Neuron (in vitro differentiated cells): ENCODE data around the gene ANXA4.

Source experiments
- H2AFZ ChIP-seq: one replicate; pipeline ENCODE4 v1.6.1; 2013; ENCODE audit warnings: low read depth, mild to moderate bottlenecking, inconsistent platforms, low read length, moderate library complexity
- H3K27me3 ChIP-seq: one replicate; pipeline ENCODE4 v1.6.1; 2013; ENCODE audit warnings: low read length; ENCODE audit not compliant: insufficient read depth
- H3K36me3 ChIP-seq: one replicate; pipeline ENCODE4 v1.6.1; 2013; ENCODE audit warnings: low read length; ENCODE audit not compliant: insufficient read depth
- H3K4me1 ChIP-seq: one replicate; pipeline ENCODE4 v1.6.1; 2013; ENCODE audit warnings: low read length; ENCODE audit not compliant: insufficient read depth
- H3K4me3 ChIP-seq: 2 replicates; pipeline ENCODE4 v1.5.1; 2013; ENCODE audit warnings: mild to moderate bottlenecking, low read length, moderate library complexity
- H3K9me3 ChIP-seq: one replicate; pipeline ENCODE4 v1.6.1; 2013; ENCODE audit warnings: low read length

The ANXA4 gene

GRCh38 chr2:69846182-69847067, 104.5 kb downstream of the ANXA4 start:
- H3K4me3 ChIP-seq, result no peak overlapping the region
- no peaks in the 10 kb centered on the region for H3K9me3 ChIP-seq
- H3K27me3 ChIP-seq, result no peaks in the 10 kb centered on the region
- H2AFZ ChIP-seq, result no peak overlapping the region
- H3K36me3 ChIP-seq, result peaks cover 60% of the 10 kb centered on the region
- no peaks in the 10 kb centered on the region for H3K4me1 ChIP-seq

DNA sequence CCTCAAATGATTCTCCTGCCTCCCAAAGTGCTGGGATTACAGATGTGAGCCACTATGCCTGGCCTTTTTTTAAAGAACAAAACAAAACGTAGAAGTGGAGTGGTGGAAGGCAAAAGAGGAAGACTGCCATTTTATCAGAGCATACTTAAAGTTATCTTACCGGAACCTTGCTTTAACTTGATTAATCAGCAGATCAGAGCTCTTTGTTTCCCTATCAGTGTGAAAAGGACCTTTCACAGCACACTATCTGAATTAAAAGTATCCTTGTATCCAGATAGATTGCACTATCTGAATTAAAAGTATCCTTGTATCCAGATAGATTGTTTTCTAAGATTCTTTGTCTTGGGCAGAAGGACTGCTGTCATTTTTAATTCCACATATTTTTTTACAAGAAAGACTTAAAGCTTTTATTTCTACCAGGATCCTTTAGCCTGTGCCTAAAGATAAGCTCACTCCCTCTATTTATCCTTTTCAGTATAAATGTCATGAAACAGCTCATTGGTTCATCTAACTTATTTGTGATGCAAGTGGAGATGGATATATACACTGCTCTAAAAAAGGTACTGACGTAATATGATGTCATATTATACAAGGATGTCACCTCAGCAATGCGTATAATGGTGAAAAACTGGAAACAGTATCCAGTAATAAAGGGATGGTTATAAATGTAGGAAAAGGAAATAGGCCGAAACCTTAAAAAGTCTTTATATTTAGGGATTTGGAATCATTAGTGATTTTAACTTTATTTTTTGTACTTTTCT, 105.3 kb downstream of the ANXA4 start:
- Histone ChIP-seq H3K27me3 (no peaks in the 10 kb centered on the region), H3K4me3 (no peak overlapping the region), H3K4me1 (no peaks in the 10 kb centered on the region), H2AFZ (no peak overlapping the region), H3K36me3 (peaks cover 56% of the 10 kb centered on the region), H3K9me3 (no peaks in the 10 kb centered on the region)

DNA sequence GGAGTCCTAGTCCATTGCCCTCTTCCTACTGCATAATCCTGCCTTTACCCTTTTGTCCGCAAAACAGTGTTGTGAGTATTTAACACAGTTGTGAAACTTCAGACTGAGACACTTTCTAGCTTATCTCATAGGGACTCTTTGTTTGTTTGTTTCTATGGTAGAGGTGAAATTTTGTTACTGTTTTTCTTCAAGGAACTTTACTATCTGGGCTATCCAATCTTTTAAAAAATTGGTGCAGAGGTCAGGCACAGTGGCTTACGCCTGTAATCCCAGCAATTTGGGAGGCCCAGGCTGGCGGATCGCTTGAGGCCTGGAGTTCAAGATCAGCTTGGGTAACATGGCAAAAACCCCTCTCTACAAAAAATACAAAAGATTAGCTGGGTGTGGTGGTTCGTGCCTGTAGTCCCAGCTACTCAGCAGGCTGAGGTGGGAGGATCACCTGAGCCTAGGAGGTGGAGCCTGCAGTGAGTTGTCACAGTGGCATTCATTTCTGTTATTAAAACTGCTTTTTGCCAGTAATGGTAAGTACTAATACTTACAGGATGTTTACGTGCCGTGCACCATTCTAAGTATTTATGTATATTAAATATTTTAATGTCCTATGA, 106.4 kb downstream of the ANXA4 start:
- Histone ChIP-seq H2AFZ (no peak overlapping the region), H3K4me3 (no peak overlapping the region)

DNA sequence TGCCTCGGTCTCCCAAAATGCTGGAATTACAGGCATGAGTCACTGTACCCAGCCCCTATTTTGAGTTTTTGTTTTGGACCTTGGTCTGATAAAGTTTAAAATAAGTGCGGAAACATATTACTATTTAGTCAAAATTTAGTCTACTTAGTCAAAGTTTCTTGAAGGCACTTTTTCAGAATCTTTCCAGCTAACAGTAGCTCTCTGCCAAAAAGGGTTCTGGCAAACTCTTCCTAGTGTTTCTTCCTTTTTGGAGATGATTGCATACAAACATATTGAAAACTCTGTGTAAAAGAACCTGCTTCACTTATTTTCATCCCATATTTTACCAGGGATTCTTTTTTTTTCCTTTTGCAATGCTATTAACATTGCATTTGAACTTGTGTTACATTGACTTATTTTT, 116.3 kb downstream of the ANXA4 start:
- H3K9me3 ChIP-seq, result no peaks in the 10 kb centered on the region
- no peak overlapping the region for H3K4me3 ChIP-seq
- H3K27me3 ChIP-seq, result no peaks in the 10 kb centered on the region
- peaks cover 28% of the 10 kb centered on the region for H3K36me3 ChIP-seq
- H3K4me1 ChIP-seq, result no peaks in the 10 kb centered on the region
- H2AFZ ChIP-seq, result no peak overlapping the region

More for the DNA sequence above, 106.4 kb downstream of the ANXA4 start:
- Histone ChIP-seq H3K9me3 (no peaks in the 10 kb centered on the region), H3K36me3 (peaks cover 56% of the 10 kb centered on the region), H3K27me3 (no peaks in the 10 kb centered on the region), H3K4me1 (no peaks in the 10 kb centered on the region)

DNA sequence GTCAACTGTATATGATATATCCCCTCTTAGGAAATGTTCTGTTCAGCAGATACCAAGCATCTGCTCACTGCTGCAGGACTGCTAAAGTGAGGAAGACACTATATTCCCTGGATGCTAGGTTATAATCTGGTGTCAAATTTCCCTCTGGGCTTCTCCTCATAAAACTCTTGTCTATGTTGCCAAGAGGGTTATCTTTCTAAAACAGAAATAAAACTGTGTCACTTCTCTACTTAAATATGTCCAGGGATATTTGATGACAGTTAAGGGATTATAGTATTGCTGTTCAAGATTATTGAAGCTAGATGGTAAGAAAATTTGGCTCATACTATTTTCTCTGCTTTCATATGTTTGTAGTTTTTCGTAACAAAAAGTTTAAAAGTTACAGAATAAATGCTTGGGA, 121.4 kb downstream of the ANXA4 start:
- Histone ChIP-seq H3K4me3 (no peak overlapping the region), H3K9me3 (no peaks in the 10 kb centered on the region), H3K4me1 (no peaks in the 10 kb centered on the region), H3K36me3 (peaks cover 37% of the 10 kb centered on the region), H2AFZ (no peak overlapping the region), H3K27me3 (no peaks in the 10 kb centered on the region)
